Lower lobe of right lung (tissue), 2 donors: ENCODE measurements around the gene CAMSAP2. TPM values are rescaled to one million over a fixed set of nuclear protein-coding genes. Genes with fewer than 3 reads are reported as not detected.
A peak's percentile ranks its signal among the peaks of the same experiment; 100 is the strongest.

ENCODE experiments used
- ATAC-seq, 2 donors: fragments of 200-7000 bp; cut with Tn5 transposase; one replicate each; pipeline ENCODE4 v1.9.1; 2020 to 2022; ENCODE audit warnings: mild to moderate bottlenecking in 2 of 2, moderate library complexity in 2 of 2
- DNase-seq: peaks from one replicate; pipeline ENCODE4 v3.0.0-alpha.2; 2020
- H3K27ac ChIP-seq: fragments of 200-600 bp; one replicate; pipeline ENCODE4 v1.8.0; 2022
- H3K27me3 ChIP-seq: fragments of 200-600 bp; one replicate; pipeline ENCODE4 v1.8.0; 2022; ENCODE audit warnings: low read depth
- H3K36me3 ChIP-seq: fragments of 200-600 bp; one replicate; pipeline ENCODE4 v1.8.0; 2022; ENCODE audit warnings: mild to moderate bottlenecking
- H3K4me1 ChIP-seq: fragments of 200-600 bp; one replicate; pipeline ENCODE4 v1.8.0; 2022
- H3K4me3 ChIP-seq: fragments of 200-600 bp; one replicate; pipeline ENCODE4 v1.8.0; 2022; ENCODE audit warnings: mild to moderate bottlenecking
- H3K9me3 ChIP-seq: fragments of 200-600 bp; one replicate; pipeline ENCODE4 v1.8.0; 2022
- CTCF ChIP-seq: fragments of 200-600 bp; IDR thresholded peaks from one replicate; pipeline ENCODE4 v1.8.0; 2022; ENCODE audit warnings: antibody characterized with exemption, mild to moderate bottlenecking
- intact Hi-C: fragments of 100-400 bp; cut with DNase I; formaldehyde crosslinking; loops from one replicate; pipeline ENCODE4 v1.11.0; 2022
- total RNA-seq: library from RNA; stranded (reverse); fragmentation: NEBNext Ultra II Directional; extraction: Animal tissue kit (Norgen Biotek cat#: 25700); gene quantifications from one replicate; pipeline ENCODE4 v1.2.1, GENCODE V29; 2021
- donor health status: DM: no; HTN: yes; CAD: no; lungs with severe emphysema.

CAMSAP2 gene
- total RNA-seq, 1 donor from 2014 or later, result 30.7 TPM

DNA sequence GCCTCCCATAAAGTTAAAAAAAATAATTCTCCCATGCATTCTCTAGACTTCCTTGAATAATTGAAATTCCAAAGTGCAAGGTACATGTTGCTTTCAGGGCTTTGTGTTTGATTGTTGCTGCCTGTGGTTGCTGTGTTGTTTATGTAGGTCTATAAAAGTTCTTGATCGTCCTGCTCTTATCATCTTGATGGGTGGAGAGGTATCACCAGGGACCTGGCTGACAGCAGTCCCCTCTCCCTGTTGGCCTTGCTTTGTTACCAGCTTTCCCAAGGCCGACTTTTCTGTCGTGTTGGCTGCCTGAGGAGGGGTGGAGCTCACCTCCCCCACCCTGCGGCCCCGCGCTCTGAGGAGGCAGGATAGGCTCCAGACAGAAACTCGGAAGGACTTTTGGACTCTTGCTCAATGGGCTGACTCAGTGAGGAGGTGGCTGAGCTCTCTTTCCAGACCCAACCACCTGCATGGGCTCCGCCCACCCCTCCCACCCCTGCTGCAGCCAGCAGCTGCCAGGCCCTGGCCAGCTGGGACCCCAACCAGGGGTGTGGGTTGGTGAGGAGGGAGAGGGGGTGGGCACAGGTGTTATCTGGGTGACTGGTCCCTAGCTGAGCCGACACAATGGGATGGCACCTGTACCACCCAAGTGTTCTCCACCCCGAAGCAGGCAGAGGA, 158.0 kb downstream of the CAMSAP2 start:
- H3K27me3 ChIP-seq, result peaks cover 4% of the 10 kb centered on the region
- intact Hi-C loops, result no loop called here
- peak overlapping the region; percentile 44 for H3K4me3 ChIP-seq
- peak; percentile 64 for DNase-seq
- peaks cover 5% of the 10 kb centered on the region for H3K4me1 ChIP-seq
- H3K36me3 ChIP-seq, result no peaks in the 10 kb centered on the region
- H3K27ac ChIP-seq, result peak overlapping the region; percentile 9
- no peaks in the 10 kb centered on the region for H3K9me3 ChIP-seq
- ATAC-seq, result peak; percentile 77 to 79
- no peak for TF ChIP-seq CTCF

GRCh38 chr1:200897259-200897658, 158.6 kb downstream of the CAMSAP2 start:
- Histone ChIP-seq H3K9me3 (no peaks in the 10 kb centered on the region), H3K27ac (no peak overlapping the region), H3K4me3 (no peak overlapping the region), H3K36me3 (no peaks in the 10 kb centered on the region), H3K4me1 (no peaks in the 10 kb centered on the region), H3K27me3 (no peaks in the 10 kb centered on the region)
- DNase-seq (no peak), ATAC-seq (no peak)
- TF ChIP-seq CTCF, result no peak
- intact Hi-C loops, result no loop called here

DNA sequence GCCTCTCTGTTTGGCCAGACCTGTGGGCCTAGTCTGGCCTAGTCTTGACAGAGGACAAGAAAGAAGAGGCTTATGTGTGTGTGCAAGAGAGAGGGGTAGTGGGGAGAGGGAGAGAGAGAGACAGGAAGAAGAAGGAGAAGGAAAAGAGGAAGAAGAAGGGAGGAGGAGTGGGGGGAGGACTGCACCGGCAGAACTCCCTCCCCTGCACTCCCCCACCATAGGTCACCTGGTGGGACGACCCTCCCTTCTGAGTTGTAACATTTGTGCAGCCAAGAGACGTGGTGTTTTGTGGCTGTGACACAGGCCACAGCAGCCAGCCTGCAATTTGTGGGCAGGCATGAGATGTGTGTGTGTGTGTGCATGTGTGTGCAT, 160.3 kb downstream of the CAMSAP2 start:
- Histone ChIP-seq H3K36me3 (no peaks in the 10 kb centered on the region), H3K4me1 (no peaks in the 10 kb centered on the region), H3K27me3 (no peaks in the 10 kb centered on the region), H3K4me3 (no peak overlapping the region), H3K27ac (no peak overlapping the region), H3K9me3 (no peaks in the 10 kb centered on the region)
- intact Hi-C loops, result no loop called here
- DNase-seq (no peak), ATAC-seq (no peak)
- TF ChIP-seq CTCF, result no peak

GRCh38 chr1:200899451-200899915, 160.8 kb downstream of the CAMSAP2 start:
- Histone ChIP-seq H3K4me1 (no peaks in the 10 kb centered on the region), H3K27ac (no peak overlapping the region), H3K4me3 (no peak overlapping the region), H3K36me3 (no peaks in the 10 kb centered on the region), H3K9me3 (no peaks in the 10 kb centered on the region), H3K27me3 (no peaks in the 10 kb centered on the region)
- no peak for TF ChIP-seq CTCF
- ATAC-seq, result no peak
- no peak for DNase-seq
- intact Hi-C loops, result no loop called here

DNA sequence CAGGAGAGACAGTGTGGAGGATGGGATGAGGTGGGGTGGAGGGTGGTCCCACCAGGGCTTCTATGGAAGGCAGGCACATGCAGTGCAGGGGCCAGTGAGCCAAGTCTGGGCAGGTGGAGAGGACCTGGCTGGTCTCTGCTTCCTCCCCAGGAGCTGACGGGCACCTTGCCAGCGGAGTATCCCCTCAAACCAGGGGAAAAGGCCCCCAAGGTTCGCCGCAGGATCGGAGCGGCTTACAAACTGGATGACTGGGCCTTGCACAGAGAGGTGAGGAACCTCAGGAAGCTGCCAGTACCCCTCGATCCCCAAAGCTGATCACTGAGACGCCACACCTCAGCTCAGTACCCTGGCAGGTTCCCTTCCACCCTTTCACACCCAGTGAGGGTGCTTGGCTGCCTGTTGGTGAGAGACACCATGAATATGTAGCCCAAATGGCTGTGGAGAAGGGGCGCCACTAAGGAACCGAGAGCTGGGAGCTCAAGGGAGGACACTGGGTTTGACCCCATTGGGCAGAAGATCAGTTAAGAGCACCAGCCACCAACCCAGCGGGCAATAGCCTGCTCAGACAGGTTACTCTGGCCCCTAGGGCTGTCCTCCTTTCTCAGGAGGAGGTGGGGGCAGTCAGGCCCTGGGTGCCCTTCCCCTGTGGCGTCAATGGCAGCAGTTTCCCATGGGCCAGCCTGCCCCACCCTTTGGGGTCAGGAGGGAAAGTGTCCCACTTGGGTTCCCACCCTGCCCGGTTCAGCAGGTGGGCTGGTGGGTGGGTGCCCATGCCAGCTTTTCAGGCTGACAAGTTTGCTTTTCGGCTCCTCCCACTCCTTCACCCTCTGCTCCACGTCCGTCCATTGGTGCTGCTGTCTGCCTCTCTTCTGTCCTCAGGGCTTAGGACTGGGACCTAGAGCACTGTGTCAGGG, 161.5 kb downstream of the CAMSAP2 start:
- no peak for DNase-seq
- Histone ChIP-seq H3K27me3 (no peaks in the 10 kb centered on the region), H3K9me3 (no peaks in the 10 kb centered on the region), H3K4me1 (no peaks in the 10 kb centered on the region), H3K36me3 (no peaks in the 10 kb centered on the region), H3K27ac (no peak overlapping the region), H3K4me3 (no peak overlapping the region)
- intact Hi-C loops, result no loop called here
- TF ChIP-seq CTCF, result no peak
- no peak for ATAC-seq
